ENCODE measurements around the gene TRIP6. TPM values are rescaled to one million over a fixed set of nuclear protein-coding genes. Genes with fewer than 3 reads are reported as not detected.

Gene TRIP6
- total RNA-seq, 1 donor from 2014 or later = 112 TPM

- no peak for TF ChIP-seq CTCF (conservative IDR thresholded peaks at IDR 0.05; ENCODE audit: low read depth, low read length)
- no peak overlapping the region for H3K4me3 ChIP-seq (ENCODE audit: low read depth, low read length)
- no peak for DNase-seq (ENCODE audit: low read depth)
Measured at GRCh38 chr7:100895956-100896731, 29.0 kb downstream of the TRIP6 start.

- DNase-seq (ENCODE audit: low read depth) = no peak
- TF ChIP-seq CTCF (conservative IDR thresholded peaks at IDR 0.05; ENCODE audit: low read depth, low read length) = peak; percentile 71
- H3K4me3 ChIP-seq (ENCODE audit: low read depth, low read length) = peak overlapping the region; percentile 11
Measured at GRCh38 chr7:100896732-100897608, 29.8 kb downstream of the TRIP6 start.

- H3K4me3 ChIP-seq (ENCODE audit: low read depth, low read length) = no peak overlapping the region
- TF ChIP-seq CTCF (conservative IDR thresholded peaks at IDR 0.05; ENCODE audit: low read depth, low read length) = no peak
- no peak for DNase-seq (ENCODE audit: low read depth)
Measured at GRCh38 chr7:100897772-100898454, 30.7 kb downstream of the TRIP6 start.

- no peak for TF ChIP-seq CTCF (conservative IDR thresholded peaks at IDR 0.05; ENCODE audit: low read depth, low read length)
Measured at GRCh38 chr7:100899432-100899831, 32.2 kb downstream of the TRIP6 start.

GRCh38 chr7:100900978-100901377 lies 33.8 kb downstream of the TRIP6 start:
- no peak overlapping the region for H3K4me3 ChIP-seq (ENCODE audit: low read depth, low read length)
- DNase-seq (ENCODE audit: low read depth) = no peak
- no peak for TF ChIP-seq CTCF (conservative IDR thresholded peaks at IDR 0.05; ENCODE audit: low read depth, low read length)

More at GRCh38 chr7:100899432-100899831, 32.2 kb downstream of the TRIP6 start:
- no peak overlapping the region for H3K4me3 ChIP-seq (ENCODE audit: low read depth, low read length)
- DNase-seq (ENCODE audit: low read depth) = no peak

GRCh38 chr7:100901921-100902332 lies 34.7 kb downstream of the TRIP6 start:
- DNase-seq (ENCODE audit: low read depth) = no peak
- no peak overlapping the region for H3K4me3 ChIP-seq (ENCODE audit: low read depth, low read length)
- no peak for TF ChIP-seq CTCF (conservative IDR thresholded peaks at IDR 0.05; ENCODE audit: low read depth, low read length)

Measured in epithelial cell of proximal tubule (primary cell).